Prostate gland (tissue), 2 donors: Measurements from ENCODE around the gene COL13A1. TPM values are rescaled to one million over a fixed set of nuclear protein-coding genes. Genes with fewer than 3 reads are reported as not detected.
A peak's percentile ranks its signal among the peaks of the same experiment; 100 is the strongest.

ENCODE experiments used
- DNase-seq: peaks from one replicate; pipeline ENCODE4 v3.0.0-alpha.2; 2019; ENCODE audit warnings: low spot score
- H3K27ac ChIP-seq, 2 donors: fragments of 200-600 bp; sonication (generic); 2 replicates each; pipeline ENCODE4 v1.5.1; 2017 to 2019
- H3K27me3 ChIP-seq: fragments of 200-600 bp; sonication (generic); replicated peaks from 2 replicates; pipeline ENCODE4 v1.5.1; 2019; ENCODE audit not compliant: insufficient read depth
- H3K36me3 ChIP-seq, 2 donors: fragments of 200-600 bp; sonication (generic); 1 replicate in 1 of 2; 2 replicates in 1 of 2; pipeline versions ENCODE4 v1.5.1 to v1.8.1; 2017 to 2019
- H3K4me1 ChIP-seq: fragments of 200-600 bp; sonication (generic); replicated peaks from 2 replicates; pipeline ENCODE4 v1.5.1; 2019
- H3K4me3 ChIP-seq, 2 donors: fragments of 200-600 bp; sonication (generic); 2 replicates each; pipeline ENCODE4 v1.5.1; 2017 to 2019
- H3K9me3 ChIP-seq: fragments of 200-600 bp; sonication (generic); 2 replicates; pipeline ENCODE4 v1.5.1; 2017
- POLR2A ChIP-seq: fragments of 450-650 bp; IDR thresholded peaks from one replicate; pipeline ENCODE4 v1.6.1; 2016; ENCODE audit warnings: antibody characterized with exemption, mild to moderate bottlenecking
- POLR2AphosphoS5 ChIP-seq: sonication (generic); formaldehyde crosslinking; IDR thresholded peaks from one replicate; pipeline ENCODE4 v1.6.1; 2017; ENCODE audit warnings: antibody characterized with exemption
- WGBS: methylation state at CpG from one replicate; pipeline ENCODE4 v1.1.5; 2018; 5-methylcytosine and 5-hydroxymethylcytosine counted together
- intact Hi-C: fragments of 100-400 bp; cut with DNase I; formaldehyde crosslinking; loops from one replicate; pipeline ENCODE4 v1.14.2; 2022
- total RNA-seq, 2 donors: library from RNA; depleted of rRNA; stranded (reverse); fragments of >200 nt; gene quantifications; one replicate each; pipeline ENCODE4 v1.1.0, GENCODE V29; 2016
- TF ChIP-seq, protein P1 (sequence below), 4 experiments: fragments of 200-600 bp in 2 of 4; fragments of 450-650 bp in 2 of 4; sonication (generic) in 2 of 4; IDR thresholded peaks; 1 replicate in 3 of 4; 2 replicates in 1 of 4; pipeline ENCODE4 v1.5.1; 2016 to 2019; ENCODE audit warnings: antibody characterized with exemption in 4 of 4, mild to moderate bottlenecking in 2 of 4, moderate library complexity in 2 of 4

Gene COL13A1
- total RNA-seq, 2 donors from 2014 or later = 2.1 to 3.0 TPM

DNA sequence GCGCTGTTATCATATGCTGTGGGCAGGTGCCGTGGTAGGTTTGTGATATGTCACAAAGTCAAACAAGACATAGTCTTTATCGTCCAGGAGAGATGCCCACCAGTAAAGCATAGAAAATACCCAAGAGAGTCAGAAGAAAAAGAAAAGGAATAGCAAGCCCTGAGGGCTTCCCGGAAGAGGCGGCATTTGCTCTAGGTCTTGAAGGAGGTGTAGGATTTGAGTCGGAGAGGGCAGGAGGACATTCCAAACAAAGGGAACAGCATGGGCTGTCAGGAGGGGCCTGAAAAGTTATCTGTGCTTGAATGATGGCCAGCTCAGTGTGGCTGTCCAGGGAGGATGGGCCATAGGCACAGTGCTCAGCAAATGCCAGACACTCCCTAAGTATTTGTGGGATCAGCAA lies 42.2 kb downstream of the COL13A1 start:
- Histone ChIP-seq H3K4me3 (no peak overlapping the region), H3K27me3 (no peaks in the 10 kb centered on the region), H3K27ac (no peak overlapping the region), H3K36me3 (no peaks in the 10 kb centered on the region), H3K9me3 (no peaks in the 10 kb centered on the region), H3K4me1 (peaks cover 9% of the 10 kb centered on the region)
- intact Hi-C loops = no loop called here
- TF ChIP-seq, protein P1, sequence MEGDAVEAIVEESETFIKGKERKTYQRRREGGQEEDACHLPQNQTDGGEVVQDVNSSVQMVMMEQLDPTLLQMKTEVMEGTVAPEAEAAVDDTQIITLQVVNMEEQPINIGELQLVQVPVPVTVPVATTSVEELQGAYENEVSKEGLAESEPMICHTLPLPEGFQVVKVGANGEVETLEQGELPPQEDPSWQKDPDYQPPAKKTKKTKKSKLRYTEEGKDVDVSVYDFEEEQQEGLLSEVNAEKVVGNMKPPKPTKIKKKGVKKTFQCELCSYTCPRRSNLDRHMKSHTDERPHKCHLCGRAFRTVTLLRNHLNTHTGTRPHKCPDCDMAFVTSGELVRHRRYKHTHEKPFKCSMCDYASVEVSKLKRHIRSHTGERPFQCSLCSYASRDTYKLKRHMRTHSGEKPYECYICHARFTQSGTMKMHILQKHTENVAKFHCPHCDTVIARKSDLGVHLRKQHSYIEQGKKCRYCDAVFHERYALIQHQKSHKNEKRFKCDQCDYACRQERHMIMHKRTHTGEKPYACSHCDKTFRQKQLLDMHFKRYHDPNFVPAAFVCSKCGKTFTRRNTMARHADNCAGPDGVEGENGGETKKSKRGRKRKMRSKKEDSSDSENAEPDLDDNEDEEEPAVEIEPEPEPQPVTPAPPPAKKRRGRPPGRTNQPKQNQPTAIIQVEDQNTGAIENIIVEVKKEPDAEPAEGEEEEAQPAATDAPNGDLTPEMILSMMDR (IDR thresholded peaks at IDR 0.05) = no peak
- TF ChIP-seq POLR2A (no peak), POLR2AphosphoS5 (no peak)
- DNase-seq = no peak
- 95% methylated on average over 6 of the region's 6 CpGs for WGBS

DNA sequence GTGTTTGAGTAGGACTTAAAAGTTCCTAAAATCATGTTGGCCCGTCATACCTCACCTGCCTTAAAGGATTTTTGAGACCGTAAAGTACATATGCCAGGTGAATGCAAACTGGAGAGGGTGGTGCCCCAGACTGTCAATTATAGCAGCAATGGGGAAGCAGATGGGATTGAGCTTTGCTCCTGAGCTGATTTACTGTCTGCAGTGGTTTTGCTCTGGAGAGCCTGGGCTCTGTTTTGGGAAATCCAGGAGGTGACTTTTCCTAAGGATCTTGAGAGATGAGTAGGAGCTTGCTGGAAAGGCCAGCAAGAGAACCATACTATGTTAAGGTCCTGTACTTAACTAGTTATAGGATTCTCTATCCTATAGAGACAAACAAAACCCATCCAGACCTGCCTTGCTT lies 43.0 kb downstream of the COL13A1 start:
- intact Hi-C loops = no loop called here
- Histone ChIP-seq H3K4me1 (peaks cover 9% of the 10 kb centered on the region), H3K9me3 (no peaks in the 10 kb centered on the region), H3K27ac (no peak overlapping the region), H3K4me3 (no peak overlapping the region), H3K36me3 (no peaks in the 10 kb centered on the region), H3K27me3 (no peaks in the 10 kb centered on the region)
- 81% methylated on average over 2 of the region's 2 CpGs for WGBS
- no peak for DNase-seq
- no peak for TF ChIP-seq POLR2A
- TF ChIP-seq, protein P1 (IDR thresholded peaks at IDR 0.05) = no peak
- no peak for TF ChIP-seq POLR2AphosphoS5

DNA sequence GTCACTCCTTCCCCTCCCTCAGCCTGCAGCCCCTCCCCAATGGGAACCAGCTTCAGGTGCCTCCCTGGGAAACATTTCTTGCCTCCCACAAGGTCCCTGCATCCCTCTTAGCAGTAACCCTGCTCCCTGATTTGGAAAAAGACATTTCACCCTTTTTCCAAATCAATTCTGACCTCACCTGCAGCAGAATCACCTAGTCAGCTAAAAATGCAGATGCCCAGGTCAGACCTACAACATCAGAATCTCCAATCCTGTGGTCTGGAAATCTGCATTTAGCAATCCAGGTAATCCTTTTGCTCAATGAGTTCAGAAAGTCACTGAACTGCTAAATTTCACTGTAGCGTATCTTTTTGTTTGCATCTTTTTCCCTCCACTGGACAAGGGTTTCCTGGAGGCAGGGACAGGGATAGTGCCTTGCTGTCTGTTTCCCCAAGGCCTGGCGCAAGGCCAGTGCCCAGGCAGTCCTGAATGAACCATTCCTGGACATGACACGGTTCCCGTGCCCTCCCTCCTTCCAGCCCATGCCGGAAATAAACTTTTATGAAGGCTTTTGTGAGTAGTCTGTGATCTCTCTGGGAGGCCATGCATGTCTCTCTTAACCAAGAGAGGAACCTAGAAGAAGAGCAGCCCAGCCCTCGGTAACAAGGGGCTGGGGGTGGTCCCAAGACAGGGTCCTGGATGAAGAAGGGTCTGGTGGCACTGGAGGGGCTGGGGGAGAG lies 44.0 kb downstream of the COL13A1 start:
- Histone ChIP-seq H3K4me1 (peaks cover 9% of the 10 kb centered on the region), H3K4me3 (no peak overlapping the region), H3K36me3 (no peaks in the 10 kb centered on the region), H3K27me3 (no peaks in the 10 kb centered on the region), H3K9me3 (no peaks in the 10 kb centered on the region), H3K27ac (peak overlapping the region in 1 of 2 donors; percentile 52)
- TF ChIP-seq POLR2A = no peak
- peak; percentile 88 for TF ChIP-seq POLR2AphosphoS5
- peak; percentile 74 for DNase-seq
- intact Hi-C loops = no loop called here
- 16% methylated on average over 6 of the region's 6 CpGs for WGBS

DNA sequence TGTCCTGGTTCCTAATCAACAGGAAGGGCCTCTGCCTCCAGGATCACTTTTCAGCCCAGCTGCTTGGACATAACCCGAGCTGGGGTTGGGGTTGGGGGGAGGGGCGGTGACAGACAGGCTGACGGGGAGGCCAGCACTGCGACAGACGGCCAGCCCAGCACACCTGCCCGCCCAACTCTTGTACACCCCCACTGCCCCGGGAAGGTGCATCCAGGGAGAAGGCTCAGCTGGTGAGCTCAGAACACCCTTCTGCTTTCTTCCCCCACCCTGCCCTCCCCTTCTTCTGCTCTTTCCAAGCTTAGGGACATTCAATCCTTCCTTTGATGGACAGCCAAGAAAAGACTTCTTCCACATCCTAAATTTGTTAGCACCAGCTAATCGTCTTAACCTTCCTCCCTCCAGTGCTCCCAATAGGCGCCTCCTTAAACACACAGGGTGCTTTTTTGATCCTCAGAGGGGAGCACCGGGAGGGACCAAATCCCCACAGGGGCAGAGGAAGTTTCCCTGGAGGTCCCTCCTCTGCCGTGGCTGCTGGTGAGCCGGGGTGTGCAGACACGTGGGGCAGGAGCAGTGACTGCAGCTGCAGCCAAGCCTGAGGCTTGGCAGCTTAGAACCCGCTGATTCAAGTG lies 44.7 kb downstream of the COL13A1 start:
- peak overlapping the region in 1 of 2 donors; percentile 52 for H3K27ac ChIP-seq
- WGBS = 31% methylated on average over 14 of the region's 14 CpGs
- TF ChIP-seq POLR2AphosphoS5 (no peak), POLR2A (no peak)
- TF ChIP-seq, protein P1 (IDR thresholded peaks at IDR 0.05) = no peak

DNA sequence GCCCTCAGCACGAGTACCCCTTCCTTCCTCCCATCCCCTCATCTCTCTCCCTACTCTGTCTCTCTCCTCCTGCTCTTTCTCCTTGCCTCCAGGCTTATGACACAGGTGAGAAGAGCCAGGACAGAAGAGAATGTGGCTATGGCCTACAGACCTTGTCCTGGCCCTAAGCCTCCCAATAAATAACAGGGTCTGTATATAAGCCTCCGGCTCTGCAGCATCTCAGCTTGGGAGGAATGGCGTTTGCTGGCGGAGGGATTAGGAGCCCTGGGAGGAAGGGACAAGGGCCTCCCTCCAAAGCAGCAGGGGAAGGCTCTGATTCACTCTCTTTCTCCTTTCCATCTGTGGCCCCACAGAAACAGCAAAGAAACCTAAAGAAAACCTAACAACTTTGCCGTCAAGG lies 45.8 kb downstream of the COL13A1 start:
- H3K27ac ChIP-seq = no peak overlapping the region

More for the DNA sequence above, 44.7 kb downstream of the COL13A1 start:
- Histone ChIP-seq H3K4me1 (peaks cover 9% of the 10 kb centered on the region), H3K9me3 (no peaks in the 10 kb centered on the region), H3K27me3 (no peaks in the 10 kb centered on the region), H3K4me3 (no peak overlapping the region), H3K36me3 (no peaks in the 10 kb centered on the region)
- intact Hi-C loops = no loop called here
- DNase-seq = no peak

More for the DNA sequence above, 45.8 kb downstream of the COL13A1 start:
- intact Hi-C loops = no loop called here
- TF ChIP-seq POLR2AphosphoS5 (no peak), POLR2A (no peak)
- TF ChIP-seq, protein P1 (IDR thresholded peaks at IDR 0.05) = no peak
- Histone ChIP-seq H3K9me3 (no peaks in the 10 kb centered on the region), H3K27me3 (no peaks in the 10 kb centered on the region), H3K4me3 (no peak overlapping the region), H3K36me3 (no peaks in the 10 kb centered on the region), H3K4me1 (peaks cover 9% of the 10 kb centered on the region)
- 83% methylated on average over 5 of the region's 5 CpGs for WGBS
- DNase-seq = no peak
